GM19351 (cell line): ENCODE data around the gene PELI1.

Source experiments
- ATAC-seq: cut with Tn5 transposase; IDR thresholded peaks from one replicate; pipeline ENCODE4 v1.9.1; 2021; ENCODE audit warnings: mild to moderate bottlenecking, moderate library complexity; ENCODE audit not compliant: unreplicated experiment

Gene PELI1

DNA sequence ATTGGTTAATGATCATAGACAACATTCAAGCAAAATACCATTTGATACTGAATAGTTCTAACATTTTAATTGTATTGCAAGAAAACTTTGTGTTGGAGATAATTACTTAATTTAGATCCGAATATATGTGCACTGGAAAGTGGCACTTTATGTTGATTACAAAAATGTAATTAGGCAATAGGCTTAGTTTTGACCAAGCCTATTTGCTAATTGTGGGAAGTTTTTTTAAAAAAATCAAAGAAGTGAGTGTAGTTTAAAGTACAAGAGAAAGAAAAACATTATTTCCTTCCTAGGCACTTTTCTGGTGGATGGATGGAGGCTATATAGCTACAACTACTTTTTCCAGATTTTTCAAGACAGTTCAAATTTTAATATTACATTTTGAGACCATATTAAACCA lies 18.3 kb upstream of the PELI1 start:
- no peak for ATAC-seq

DNA sequence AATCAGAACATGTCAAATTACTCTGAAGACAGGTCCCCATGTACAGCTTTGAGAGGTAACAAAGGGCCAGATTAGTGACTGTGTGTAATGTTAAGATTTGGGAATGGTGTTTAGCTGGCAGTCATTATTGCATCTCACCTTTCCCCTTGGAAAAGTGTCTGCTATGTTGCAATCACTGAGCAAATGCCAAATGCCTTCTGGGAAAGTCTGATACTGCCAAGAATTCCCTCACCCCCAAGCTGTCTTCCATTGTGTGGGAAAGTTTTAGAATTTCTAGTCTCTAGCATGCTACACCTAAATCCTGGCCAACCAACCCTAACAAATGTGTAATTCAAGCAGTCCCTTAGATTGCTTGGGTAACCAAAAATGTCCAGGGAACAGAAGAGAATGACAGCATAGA lies 13.6 kb upstream of the PELI1 start:
- no peak for ATAC-seq

- ATAC-seq = no peak
These were observed 9.6 kb upstream of the PELI1 start for GRCh38 chr2:64153811-64154210.

- ATAC-seq = no peak
These were observed 7.3 kb upstream of the PELI1 start for GRCh38 chr2:64151476-64151875.

GRCh38 chr2:64145714-64146113 lies 1.5 kb upstream of the PELI1 start:
- no peak for ATAC-seq

- ATAC-seq = no peak
These were observed 899 bp upstream of the PELI1 start for GRCh38 chr2:64145119-64145518.

GRCh38 chr2:64143169-64144056 lies 807 bp downstream of the PELI1 start:
- peak; percentile 9 for ATAC-seq

- no peak for ATAC-seq
These were observed 1.5 kb downstream of the PELI1 start for GRCh38 chr2:64142741-64143168.

DNA sequence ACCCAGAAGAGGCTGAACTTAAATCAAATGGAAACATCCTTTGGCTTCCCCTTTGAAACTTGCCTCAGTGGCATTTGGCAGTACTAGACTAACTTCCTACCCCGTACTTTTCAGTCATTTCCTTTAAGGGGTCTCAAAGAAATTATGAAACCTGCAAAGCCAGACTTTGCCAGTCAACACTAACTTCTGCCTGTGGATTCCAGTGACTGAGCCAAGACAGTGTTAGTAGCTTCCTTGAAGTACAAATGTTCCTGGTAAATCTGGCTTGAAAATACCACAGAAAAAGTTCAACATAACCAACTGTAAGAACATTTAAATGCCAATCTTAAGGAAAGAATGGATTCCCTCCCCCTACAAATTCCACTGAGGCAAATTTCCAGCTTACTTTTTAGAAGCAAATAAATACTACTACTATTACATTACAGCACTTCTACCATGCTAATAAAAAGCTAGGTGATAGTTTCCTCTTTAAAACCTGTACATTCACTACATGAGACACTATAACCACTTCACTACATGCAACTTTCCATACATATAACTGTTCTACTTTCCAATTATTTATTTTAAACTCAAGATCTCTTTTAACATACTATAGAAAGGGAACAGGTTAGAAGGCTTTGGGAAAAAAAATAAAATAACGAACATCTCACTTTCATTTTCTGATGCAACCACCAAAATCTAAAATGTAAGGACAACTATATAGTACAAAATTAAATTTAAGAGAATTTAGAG lies 2.4 kb downstream of the PELI1 start:
- ATAC-seq = no peak

GRCh38 chr2:64140665-64141200 lies 3.5 kb downstream of the PELI1 start:
- ATAC-seq = no peak

DNA sequence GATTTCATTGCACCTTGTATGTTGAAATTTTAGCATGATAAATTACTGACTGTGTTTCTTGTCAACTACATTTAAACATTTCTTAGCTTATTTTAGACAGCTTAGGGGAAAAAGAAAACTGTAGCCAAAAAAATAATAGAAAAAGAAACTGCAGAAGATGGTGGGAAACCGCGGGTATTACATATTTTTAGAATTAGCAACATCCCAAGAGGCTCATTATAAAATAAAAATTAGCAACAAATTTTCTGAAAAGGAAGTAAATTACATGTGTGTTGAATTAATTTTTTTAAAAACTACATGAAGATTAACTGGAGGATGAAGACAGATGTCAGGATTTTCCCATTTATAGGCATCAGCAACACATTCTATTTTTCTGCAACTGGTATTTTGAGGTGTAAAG lies 4.3 kb downstream of the PELI1 start:
- ATAC-seq = no peak

DNA sequence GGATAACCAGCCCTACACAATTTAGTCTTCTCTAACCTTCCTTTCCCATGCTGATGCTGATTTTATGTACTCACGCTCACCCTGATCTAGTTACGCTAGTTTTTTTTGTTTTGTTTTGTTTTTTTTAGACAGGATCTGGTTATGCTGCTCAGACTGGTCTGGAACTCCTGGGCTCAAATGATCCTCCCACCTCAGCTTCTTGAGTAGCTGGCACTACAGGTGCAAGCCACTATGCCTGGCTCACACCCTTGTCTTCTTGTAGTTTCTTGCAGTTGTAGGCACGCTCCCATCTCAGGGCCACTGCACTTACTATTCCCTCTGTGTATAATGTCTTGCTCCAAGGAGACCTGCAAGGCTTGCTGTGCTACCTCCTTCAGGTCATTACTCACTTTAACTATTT lies 6.2 kb downstream of the PELI1 start:
- ATAC-seq = no peak

- no peak for ATAC-seq
These were observed 6.7 kb downstream of the PELI1 start for GRCh38 chr2:64137567-64137966.

DNA sequence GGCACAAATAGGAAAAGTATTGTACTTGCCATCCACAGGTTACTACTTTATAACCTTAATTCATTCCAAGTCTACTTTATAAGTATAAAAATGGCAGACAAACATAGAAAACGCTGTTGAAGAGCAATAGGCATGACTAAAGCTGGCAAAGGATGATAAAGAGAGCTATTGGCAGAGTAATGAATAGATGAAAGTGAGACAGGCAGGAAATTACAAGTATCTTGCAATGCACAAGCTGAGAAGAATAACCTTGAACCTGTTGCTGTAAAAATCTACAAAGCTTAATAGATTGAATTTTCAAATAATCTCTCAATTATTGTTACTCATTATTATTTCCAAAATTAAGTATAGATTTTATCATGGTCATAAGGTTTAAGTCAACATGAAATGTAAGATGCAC lies 8.8 kb downstream of the PELI1 start:
- ATAC-seq = no peak

DNA sequence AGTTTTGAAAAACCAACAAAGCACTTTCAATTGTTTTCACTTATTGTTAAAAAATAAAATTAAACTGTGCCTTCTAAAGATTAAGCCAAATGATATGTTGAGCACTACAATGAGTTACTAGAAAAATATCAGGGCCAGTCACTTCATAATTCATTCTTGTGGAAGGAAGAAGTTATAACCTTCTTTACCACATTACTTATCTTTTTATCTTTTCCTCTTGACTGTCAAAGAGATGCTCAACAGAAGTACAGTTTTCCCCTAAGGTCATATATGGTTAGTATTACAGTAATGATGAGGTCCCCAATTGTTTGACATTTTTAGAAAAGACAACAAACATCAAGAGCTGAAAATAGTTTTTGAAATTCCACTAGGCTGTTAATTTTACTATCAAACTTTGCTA lies 9.4 kb downstream of the PELI1 start:
- no peak for ATAC-seq

DNA sequence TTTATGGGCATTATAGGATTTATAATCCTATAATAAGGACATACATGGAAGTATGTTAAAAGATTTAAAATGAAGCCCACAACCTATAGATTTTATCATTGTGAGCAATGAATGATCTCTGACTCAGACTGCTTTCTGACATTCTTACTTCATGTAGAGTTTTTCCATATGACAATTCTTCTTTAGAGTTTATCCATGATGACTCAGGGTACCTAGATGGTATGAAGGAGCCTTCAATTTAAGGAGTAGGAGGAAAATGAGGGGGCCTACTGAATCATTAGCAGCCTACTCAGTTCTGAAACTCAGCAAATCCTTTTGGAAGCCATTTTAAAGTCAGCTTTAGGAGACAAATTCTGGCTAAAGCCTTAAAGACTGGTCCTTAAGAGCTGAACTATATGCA lies 10.4 kb downstream of the PELI1 start:
- ATAC-seq = no peak

GRCh38 chr2:64133354-64133753 lies 10.9 kb downstream of the PELI1 start:
- ATAC-seq = no peak

DNA sequence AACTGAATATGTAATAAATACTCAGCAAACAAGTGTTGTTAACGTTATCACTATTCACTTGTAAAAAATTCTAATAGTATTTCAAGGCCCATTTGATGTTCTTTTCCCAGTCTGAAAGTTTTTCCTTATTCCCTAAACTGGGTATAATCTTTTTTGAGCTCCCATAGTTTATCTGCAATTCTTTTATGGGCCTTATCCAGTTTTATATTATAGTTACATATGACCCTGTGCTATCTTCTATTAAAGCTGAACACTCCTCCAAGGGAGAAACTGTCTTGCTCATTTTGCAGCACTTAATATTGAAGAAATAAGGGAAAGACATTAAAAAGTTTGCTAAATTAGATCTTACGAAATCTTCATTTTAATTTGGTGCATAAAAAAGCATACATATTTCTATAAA lies 13.9 kb downstream of the PELI1 start:
- ATAC-seq = no peak

DNA sequence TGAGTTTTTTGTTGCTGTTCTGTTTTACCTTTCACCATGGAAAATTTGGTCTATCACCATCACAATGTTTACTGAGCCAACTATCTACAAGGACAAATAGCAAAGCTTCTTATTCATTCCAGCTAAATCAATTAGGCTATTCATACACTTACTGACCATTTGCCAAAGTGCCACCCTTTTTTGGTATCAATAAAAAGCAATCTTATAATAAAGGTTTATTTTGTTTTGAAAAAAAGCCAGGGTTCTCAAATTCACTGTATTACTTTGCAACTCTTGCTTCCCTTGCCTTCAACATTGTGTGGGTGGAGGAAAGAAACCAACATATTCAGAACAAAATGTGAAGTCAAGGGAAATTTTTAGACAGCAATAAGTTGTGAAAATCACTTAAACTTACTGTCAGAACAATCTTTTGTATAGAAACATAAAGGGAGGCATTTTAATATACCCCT lies 15.3 kb downstream of the PELI1 start:
- ATAC-seq = no peak

DNA sequence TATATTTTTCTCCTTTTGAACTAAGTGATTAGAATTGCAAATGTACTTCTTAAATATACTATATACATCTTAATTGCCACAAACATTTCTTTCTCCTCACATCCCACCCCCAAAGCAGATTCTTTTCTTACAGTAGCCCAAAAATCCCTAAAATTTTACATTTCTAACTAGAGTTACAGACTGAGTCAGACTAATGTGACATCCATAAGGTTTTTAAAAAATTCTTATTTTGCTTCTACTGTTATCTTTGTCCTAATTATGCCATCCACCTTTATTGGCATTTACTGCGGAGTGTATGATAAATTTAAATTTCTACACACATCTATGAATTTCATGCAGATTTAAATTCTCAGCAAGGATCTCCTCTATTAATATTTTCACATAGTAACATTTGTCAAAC lies 15.8 kb downstream of the PELI1 start:
- no peak for ATAC-seq

DNA sequence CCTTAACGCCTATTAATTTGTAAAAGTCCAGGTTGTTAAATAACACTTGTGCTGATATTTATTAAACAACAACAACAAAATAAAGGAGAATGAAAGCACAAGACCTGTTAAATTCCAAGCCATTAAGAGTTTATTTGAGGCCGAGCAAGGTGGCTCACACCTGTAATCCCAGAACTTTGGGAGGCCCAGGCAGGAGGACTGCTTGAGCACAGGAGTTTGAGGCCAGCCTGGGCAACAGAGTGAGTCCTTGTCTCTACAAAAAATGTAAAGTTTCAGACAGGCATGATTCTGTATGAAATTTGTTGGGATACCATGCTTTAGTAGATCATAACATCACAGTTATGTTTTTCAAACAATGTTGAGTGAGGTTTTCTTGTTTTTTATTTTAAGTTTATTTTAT lies 17.1 kb downstream of the PELI1 start:
- ATAC-seq = no peak

GRCh38 chr2:64126601-64127000 lies 17.6 kb downstream of the PELI1 start:
- no peak for ATAC-seq
